Thyroid gland (tissue), 4 donors: Measurements from ENCODE around the gene SCD5. TPM values are rescaled to one million over a fixed set of nuclear protein-coding genes. Genes with fewer than 3 reads are reported as not detected.

Source experiments
- DNase-seq, 2 donors: peaks; one replicate each; pipeline ENCODE4 v3.0.0-alpha.2; 2019
- H3K27ac ChIP-seq, 3 donors: fragments of 200-600 bp; sonication (generic); 1 replicate in 2 of 3; 2 replicates in 1 of 3; pipeline ENCODE4 v1.5.1; 2016 to 2019; ENCODE audit warnings: mild to moderate bottlenecking in 1 of 3, moderate library complexity in 1 of 3
- H3K27me3 ChIP-seq: fragments of 200-600 bp; sonication (generic); one replicate; pipeline ENCODE4 v1.5.1; 2019
- H3K36me3 ChIP-seq, 2 donors: fragments of 200-600 bp; sonication (generic); one replicate each; pipeline ENCODE4 v1.5.1; 2016 to 2019
- H3K4me1 ChIP-seq, 2 donors: fragments of 200-600 bp; sonication (generic); one replicate each; pipeline ENCODE4 v1.5.1; 2017 to 2019
- H3K4me3 ChIP-seq, 3 donors: fragments of 200-600 bp; sonication (generic); replicated peaks in 1 of 3; 1 replicate in 2 of 3; 2 replicates in 1 of 3; pipeline ENCODE4 v1.5.1; 2016; ENCODE audit warnings: mild to moderate bottlenecking in 1 of 3
- H3K9me3 ChIP-seq: fragments of 200-600 bp; sonication (generic); one replicate; pipeline ENCODE4 v1.5.1; 2017
- CTCF ChIP-seq, 6 experiments: fragments of 200-600 bp in 3 of 6; fragments of 450-650 bp in 3 of 6; sonication (generic) in 3 of 6; IDR thresholded peaks; one replicate each; pipeline ENCODE4 v1.5.1; 2016 to 2019; ENCODE audit warnings: antibody characterized with exemption in 6 of 6, mild to moderate bottlenecking in 2 of 6, inconsistent platforms in 1 of 6, moderate library complexity in 1 of 6
- POLR2A ChIP-seq, 2 donors: fragments of 450-650 bp; IDR thresholded peaks; one replicate each; pipeline ENCODE4 v1.6.1; 2017; ENCODE audit warnings: antibody characterized with exemption in 2 of 2, mild to moderate bottlenecking in 2 of 2, moderate library complexity in 1 of 2
- WGBS, 2 donors: methylation state at CpG; one replicate each; pipeline ENCODE4 v1.1.5; 2017; 5-methylcytosine and 5-hydroxymethylcytosine counted together
- intact Hi-C: fragments of 100-400 bp; cut with DNase I; formaldehyde crosslinking; loops from one replicate; pipeline ENCODE4 v1.15.1; 2023
- total RNA-seq, 4 donors: library from RNA; depleted of rRNA; stranded (reverse); fragments of >200 nt; gene quantifications; one replicate each; pipeline ENCODE4 v1.2.3, GENCODE V29; 2016

Gene SCD5
- total RNA-seq, 4 donors from 2014 or later, result 47.0 to 96.4 (median 54.8) TPM

- no peak for TF ChIP-seq POLR2A (IDR thresholded peaks at IDR 0.05)
- no peak for TF ChIP-seq CTCF (IDR thresholded peaks at IDR 0.05)
- Histone ChIP-seq H3K4me1 (peaks cover 0 to 6% of the 10 kb centered on the region in 2 donors), H3K36me3 (no peaks in the 10 kb centered on the region), H3K4me3 (no peak overlapping the region), H3K27ac (no peak overlapping the region), H3K9me3 (no peaks in the 10 kb centered on the region), H3K27me3 (no peaks in the 10 kb centered on the region)
- 75 to 82% methylated on average over 2 of the region's 2 CpGs for WGBS, 2 donors
- no peak for DNase-seq
- intact Hi-C loops, result no loop called here
Measured at GRCh38 chr4:82802911-82803310, 4.3 kb upstream of the SCD5 start.

GRCh38 chr4:82801910-82802521, 3.4 kb upstream of the SCD5 start:
- peaks cover 0 to 10% of the 10 kb centered on the region in 2 donors for H3K4me1 ChIP-seq
- no peaks in the 10 kb centered on the region for H3K36me3 ChIP-seq
- H3K27ac ChIP-seq, result no peak overlapping the region
- WGBS, 2 donors, result 74% methylated on average over 3 of the region's 3 CpGs
- peak in 1 of 2 donors; percentile 42 for DNase-seq
- intact Hi-C loops, result no loop called here
- H3K27me3 ChIP-seq, result no peaks in the 10 kb centered on the region
- H3K9me3 ChIP-seq, result no peaks in the 10 kb centered on the region
- H3K4me3 ChIP-seq, result no peak overlapping the region
- TF ChIP-seq CTCF (IDR thresholded peaks at IDR 0.05) (peak in 4 of 6 experiments; percentile 13 to 45 (median 34)), POLR2A (IDR thresholded peaks at IDR 0.05) (no peak)

- peak; percentile 54 to 63 for DNase-seq
- no peaks in the 10 kb centered on the region for H3K9me3 ChIP-seq
- intact Hi-C loops, result no loop called here
- H3K4me3 ChIP-seq, result peak overlapping the region; percentile 41 to 82 (median 68)
- WGBS, 2 donors, result 6 to 7% methylated on average over 17 to 25 of the region's 25 CpGs
- peak overlapping the region; percentile 18 to 79 (median 68) for H3K27ac ChIP-seq
- peaks cover 0 to 17% of the 10 kb centered on the region in 2 donors for H3K4me1 ChIP-seq
- H3K36me3 ChIP-seq, result no peaks in the 10 kb centered on the region
- H3K27me3 ChIP-seq, result no peaks in the 10 kb centered on the region
- TF ChIP-seq POLR2A (IDR thresholded peaks at IDR 0.05), result no peak
- no peak for TF ChIP-seq CTCF (IDR thresholded peaks at IDR 0.05)
Measured at GRCh38 chr4:82799006-82799881, 648 bp upstream of the SCD5 start.

GRCh38 chr4:82797405-82798111, 1.0 kb downstream of the SCD5 start:
- Histone ChIP-seq H3K27ac (peak overlapping the region in 2 of 3 donors; percentile 30 to 38), H3K4me1 (peaks cover 9 to 23% of the 10 kb centered on the region in 2 donors), H3K36me3 (no peaks in the 10 kb centered on the region), H3K4me3 (peak overlapping the region in 2 of 3 donors; percentile 44 to 68), H3K27me3 (no peaks in the 10 kb centered on the region), H3K9me3 (no peaks in the 10 kb centered on the region)
- 3 to 8% methylated on average over 29 to 36 of the region's 47 CpGs for WGBS, 2 donors
- peak; percentile 52 to 62 for DNase-seq
- intact Hi-C loops, result no loop called here
- TF ChIP-seq CTCF (IDR thresholded peaks at IDR 0.05), result no peak
- TF ChIP-seq POLR2A (IDR thresholded peaks at IDR 0.05), result no peak
